ENCODE data around the gene ANKS3.

DNA sequence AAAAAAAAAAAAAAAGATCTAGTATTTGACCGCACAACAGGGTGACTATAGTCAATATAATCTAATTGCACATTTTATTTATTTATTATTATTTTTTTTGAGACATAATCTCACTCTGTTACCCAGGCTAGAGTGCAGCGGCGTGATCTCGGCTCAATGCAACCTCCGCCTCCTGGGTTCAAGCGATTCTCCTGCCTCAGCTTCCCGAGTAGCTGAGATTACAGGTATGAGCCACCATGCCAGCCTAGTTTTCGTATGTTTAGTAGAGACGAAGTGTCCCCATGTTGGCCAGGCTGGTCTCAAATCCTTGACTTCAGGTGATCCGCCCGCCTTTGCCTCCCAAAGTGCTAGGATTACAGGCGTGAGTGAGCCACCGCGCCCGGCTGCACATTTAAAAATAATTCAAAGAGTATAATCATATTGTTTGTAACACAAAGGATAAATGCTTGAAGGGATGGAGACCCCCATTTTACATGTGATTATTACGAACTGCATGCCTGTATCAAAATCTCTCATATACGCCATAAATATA, 794 bp downstream of the ANKS3 start:
- TF ChIP-seq, protein P1, sequence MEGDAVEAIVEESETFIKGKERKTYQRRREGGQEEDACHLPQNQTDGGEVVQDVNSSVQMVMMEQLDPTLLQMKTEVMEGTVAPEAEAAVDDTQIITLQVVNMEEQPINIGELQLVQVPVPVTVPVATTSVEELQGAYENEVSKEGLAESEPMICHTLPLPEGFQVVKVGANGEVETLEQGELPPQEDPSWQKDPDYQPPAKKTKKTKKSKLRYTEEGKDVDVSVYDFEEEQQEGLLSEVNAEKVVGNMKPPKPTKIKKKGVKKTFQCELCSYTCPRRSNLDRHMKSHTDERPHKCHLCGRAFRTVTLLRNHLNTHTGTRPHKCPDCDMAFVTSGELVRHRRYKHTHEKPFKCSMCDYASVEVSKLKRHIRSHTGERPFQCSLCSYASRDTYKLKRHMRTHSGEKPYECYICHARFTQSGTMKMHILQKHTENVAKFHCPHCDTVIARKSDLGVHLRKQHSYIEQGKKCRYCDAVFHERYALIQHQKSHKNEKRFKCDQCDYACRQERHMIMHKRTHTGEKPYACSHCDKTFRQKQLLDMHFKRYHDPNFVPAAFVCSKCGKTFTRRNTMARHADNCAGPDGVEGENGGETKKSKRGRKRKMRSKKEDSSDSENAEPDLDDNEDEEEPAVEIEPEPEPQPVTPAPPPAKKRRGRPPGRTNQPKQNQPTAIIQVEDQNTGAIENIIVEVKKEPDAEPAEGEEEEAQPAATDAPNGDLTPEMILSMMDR (IDR thresholded peaks at IDR 0.05) = no peak
- TF ChIP-seq POLR2A (IDR thresholded peaks at IDR 0.05) = no peak
